Suprapubic skin (tissue), 4 donors: ENCODE results near the gene OR2C1. TPM values are rescaled to one million over a fixed set of nuclear protein-coding genes. Genes with fewer than 3 reads are reported as not detected.
A peak's percentile ranks its signal among the peaks of the same experiment; 100 is the strongest.

Experiments used
- DNase-seq, 2 donors: peaks; one replicate each; pipeline ENCODE4 v3.0.0-alpha.2; 2019; ENCODE audit warnings: low spot score in 2 of 2
- H3K27ac ChIP-seq: fragments of 200-600 bp; sonication (generic); one replicate; pipeline ENCODE4 v1.5.1; 2019
- H3K27me3 ChIP-seq: fragments of 200-600 bp; sonication (generic); one replicate; pipeline ENCODE4 v1.5.1; 2019
- H3K36me3 ChIP-seq: fragments of 200-600 bp; sonication (generic); one replicate; pipeline ENCODE4 v1.5.1; 2019
- H3K4me1 ChIP-seq: fragments of 200-600 bp; sonication (generic); one replicate; pipeline ENCODE4 v1.5.1; 2019
- H3K4me3 ChIP-seq: fragments of 200-600 bp; sonication (generic); one replicate; pipeline ENCODE4 v1.5.1; 2019; ENCODE audit warnings: mild to moderate bottlenecking
- H3K9me3 ChIP-seq: fragments of 200-600 bp; sonication (generic); one replicate; pipeline ENCODE4 v1.5.1; 2019
- CTCF ChIP-seq, 2 donors: fragments of 200-600 bp in 1 of 2; fragments of 450-650 bp in 1 of 2; sonication (generic) in 1 of 2; IDR thresholded peaks; one replicate each; pipeline ENCODE4 v1.5.1; 2016 to 2019; ENCODE audit warnings: antibody characterized with exemption in 2 of 2, mild to moderate bottlenecking in 1 of 2, moderate library complexity in 1 of 2
- EP300 ChIP-seq: sonication (generic); formaldehyde crosslinking; IDR thresholded peaks from one replicate; pipeline ENCODE4 v1.6.1; 2017; ENCODE audit warnings: antibody characterized with exemption
- POLR2A ChIP-seq, 2 donors: fragments of 450-650 bp; IDR thresholded peaks; one replicate each; pipeline ENCODE4 v1.6.1; 2017; ENCODE audit warnings: antibody characterized with exemption in 2 of 2, mild to moderate bottlenecking in 2 of 2, moderate library complexity in 2 of 2
- POLR2AphosphoS5 ChIP-seq, 3 donors: sonication (generic); formaldehyde crosslinking; IDR thresholded peaks; one replicate each; pipeline ENCODE4 v1.6.1; 2017; ENCODE audit warnings: antibody characterized with exemption in 3 of 3
- WGBS: methylation state at CpG from one replicate; pipeline ENCODE4 v1.1.5; 2018; 5-methylcytosine and 5-hydroxymethylcytosine counted together
- total RNA-seq, 4 donors: library from RNA; depleted of rRNA; stranded (reverse); fragments of >200 nt; gene quantifications; one replicate each; pipeline ENCODE4 v1.1.0, GENCODE V29; 2016

The OR2C1 gene
- total RNA-seq, 4 donors from 2014 or later = 0.34 TPM; not detected in 3

- H3K36me3 ChIP-seq = no peaks in the 10 kb centered on the region
- H3K9me3 ChIP-seq = peaks cover 6% of the 10 kb centered on the region
- TF ChIP-seq EP300 = no peak
- no peak for TF ChIP-seq POLR2A (IDR thresholded peaks at IDR 0.05)
- TF ChIP-seq POLR2AphosphoS5 (IDR thresholded peaks at IDR 0.05) = no peak
- TF ChIP-seq CTCF (IDR thresholded peaks at IDR 0.05) = no peak
- 90% methylated on average over 7 of the region's 7 CpGs for WGBS
- H3K27ac ChIP-seq = no peak overlapping the region
- no peak overlapping the region for H3K4me3 ChIP-seq
- no peaks in the 10 kb centered on the region for H3K4me1 ChIP-seq
- H3K27me3 ChIP-seq = peaks cover 11% of the 10 kb centered on the region
- no peak for DNase-seq
Measured at GRCh38 chr16:3363793-3364192, 8.1 kb downstream of the OR2C1 start.

GRCh38 chr16:3364774-3365427 lies 9.2 kb downstream of the OR2C1 start:
- peak; percentile 66 to 81 for DNase-seq

DNA sequence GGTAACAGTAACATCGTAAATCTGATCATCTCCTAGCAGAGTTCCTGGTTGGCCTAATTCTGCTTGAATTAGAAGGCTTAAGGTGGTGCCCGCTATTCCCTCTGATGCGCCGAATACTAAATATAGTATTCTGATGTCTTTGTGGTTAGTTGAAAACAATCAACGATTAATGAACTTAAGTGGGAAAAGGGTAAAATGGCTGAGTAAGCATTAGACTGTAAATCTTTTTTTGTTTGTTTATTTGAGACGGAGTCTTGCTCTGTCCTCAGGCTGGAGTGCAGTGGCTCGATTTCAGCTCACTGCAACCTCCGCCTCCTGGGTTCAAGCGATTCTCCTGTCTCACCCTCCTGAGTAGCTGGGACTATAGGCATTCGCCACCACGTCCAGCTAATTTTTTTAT lies 13.4 kb downstream of the OR2C1 start:
- Histone ChIP-seq H3K4me1 (no peaks in the 10 kb centered on the region), H3K27ac (no peak overlapping the region), H3K27me3 (no peaks in the 10 kb centered on the region), H3K4me3 (no peak overlapping the region), H3K36me3 (no peaks in the 10 kb centered on the region), H3K9me3 (peaks cover 10% of the 10 kb centered on the region)
- TF ChIP-seq POLR2AphosphoS5 (IDR thresholded peaks at IDR 0.05) (no peak), POLR2A (IDR thresholded peaks at IDR 0.05) (no peak), CTCF (IDR thresholded peaks at IDR 0.05) (no peak), EP300 (no peak)
- DNase-seq = no peak
- WGBS = 93% methylated on average over 11 of the region's 11 CpGs

More at GRCh38 chr16:3364774-3365427, 9.2 kb downstream of the OR2C1 start:
- WGBS = 24% methylated on average over 33 of the region's 42 CpGs
- H3K27ac ChIP-seq = peak overlapping the region; percentile 32
- peaks cover 6% of the 10 kb centered on the region for H3K9me3 ChIP-seq
- no peaks in the 10 kb centered on the region for H3K4me1 ChIP-seq
- TF ChIP-seq CTCF (IDR thresholded peaks at IDR 0.05) (no peak), POLR2A (IDR thresholded peaks at IDR 0.05) (no peak), EP300 (no peak), POLR2AphosphoS5 (IDR thresholded peaks at IDR 0.05) (no peak)
- H3K27me3 ChIP-seq = peaks cover 11% of the 10 kb centered on the region
- H3K36me3 ChIP-seq = no peaks in the 10 kb centered on the region
- H3K4me3 ChIP-seq = peak overlapping the region; percentile 33

GRCh38 chr16:3375680-3376079 lies 20.0 kb downstream of the OR2C1 start:
- H3K36me3 ChIP-seq = no peaks in the 10 kb centered on the region
- no peaks in the 10 kb centered on the region for H3K4me1 ChIP-seq
- H3K9me3 ChIP-seq = peaks cover 46% of the 10 kb centered on the region
- 97% methylated on average over 5 of the region's 5 CpGs for WGBS
- H3K27ac ChIP-seq = no peak overlapping the region
- no peaks in the 10 kb centered on the region for H3K27me3 ChIP-seq
- no peak for DNase-seq
- H3K4me3 ChIP-seq = no peak overlapping the region
- TF ChIP-seq CTCF (IDR thresholded peaks at IDR 0.05) (no peak), EP300 (no peak), POLR2A (IDR thresholded peaks at IDR 0.05) (no peak), POLR2AphosphoS5 (IDR thresholded peaks at IDR 0.05) (no peak)

- Histone ChIP-seq H3K4me1 (no peaks in the 10 kb centered on the region), H3K4me3 (no peak overlapping the region), H3K9me3 (peaks cover 69% of the 10 kb centered on the region), H3K36me3 (peaks cover 14% of the 10 kb centered on the region), H3K27ac (no peak overlapping the region), H3K27me3 (no peaks in the 10 kb centered on the region)
- no peak for DNase-seq
- TF ChIP-seq POLR2AphosphoS5 (IDR thresholded peaks at IDR 0.05) (no peak), EP300 (no peak), CTCF (IDR thresholded peaks at IDR 0.05) (no peak), POLR2A (IDR thresholded peaks at IDR 0.05) (no peak)
Measured at GRCh38 chr16:3377917-3378316, 22.2 kb downstream of the OR2C1 start.
